Epithelial cell of esophagus (primary cell): Measurements from ENCODE around the gene MT1HL1.

Experiments used
- DNase-seq: peaks from one replicate; pipeline ENCODE4 v3.0.0; 2010; ENCODE audit warnings: low read depth
- H3K4me3 ChIP-seq: 2 replicates; pipeline ENCODE4 v1.5.1; 2011; ENCODE audit warnings: mild to moderate bottlenecking, low read length, control low read depth
- TF ChIP-seq, protein P1 (sequence below): IDR thresholded peaks from 2 replicates; pipeline ENCODE4 v1.5.1; 2011; ENCODE audit warnings: low read depth, mild to moderate bottlenecking, low read length, control low read depth, inconsistent platforms; ENCODE audit not compliant: insufficient read depth; ENCODE audit errors: missing control alignments

MT1HL1 gene

DNA sequence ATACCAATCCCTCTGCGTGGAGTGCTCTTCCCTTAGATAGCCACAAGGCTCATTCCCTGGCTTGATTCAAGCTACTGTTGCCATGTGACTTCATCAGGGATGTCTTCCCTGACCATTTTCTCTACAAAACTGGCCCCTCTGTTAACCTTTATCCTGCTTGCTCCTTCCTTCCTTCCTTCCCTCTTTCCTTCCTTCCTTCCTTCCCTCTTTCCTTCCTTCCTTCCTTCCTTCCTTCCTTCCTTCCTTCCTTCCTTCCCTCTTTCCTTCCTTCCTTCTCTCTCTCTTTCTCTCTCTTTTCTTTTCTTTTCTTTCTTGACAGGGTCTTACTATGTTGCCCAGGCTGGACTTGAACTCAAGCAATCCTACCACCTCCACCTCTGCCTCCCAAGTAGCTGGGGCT lies 31.5 kb upstream of the MT1HL1 start:
- DNase-seq = no peak
- no peak overlapping the region for H3K4me3 ChIP-seq
- TF ChIP-seq, protein P1, sequence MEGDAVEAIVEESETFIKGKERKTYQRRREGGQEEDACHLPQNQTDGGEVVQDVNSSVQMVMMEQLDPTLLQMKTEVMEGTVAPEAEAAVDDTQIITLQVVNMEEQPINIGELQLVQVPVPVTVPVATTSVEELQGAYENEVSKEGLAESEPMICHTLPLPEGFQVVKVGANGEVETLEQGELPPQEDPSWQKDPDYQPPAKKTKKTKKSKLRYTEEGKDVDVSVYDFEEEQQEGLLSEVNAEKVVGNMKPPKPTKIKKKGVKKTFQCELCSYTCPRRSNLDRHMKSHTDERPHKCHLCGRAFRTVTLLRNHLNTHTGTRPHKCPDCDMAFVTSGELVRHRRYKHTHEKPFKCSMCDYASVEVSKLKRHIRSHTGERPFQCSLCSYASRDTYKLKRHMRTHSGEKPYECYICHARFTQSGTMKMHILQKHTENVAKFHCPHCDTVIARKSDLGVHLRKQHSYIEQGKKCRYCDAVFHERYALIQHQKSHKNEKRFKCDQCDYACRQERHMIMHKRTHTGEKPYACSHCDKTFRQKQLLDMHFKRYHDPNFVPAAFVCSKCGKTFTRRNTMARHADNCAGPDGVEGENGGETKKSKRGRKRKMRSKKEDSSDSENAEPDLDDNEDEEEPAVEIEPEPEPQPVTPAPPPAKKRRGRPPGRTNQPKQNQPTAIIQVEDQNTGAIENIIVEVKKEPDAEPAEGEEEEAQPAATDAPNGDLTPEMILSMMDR = no peak

DNA sequence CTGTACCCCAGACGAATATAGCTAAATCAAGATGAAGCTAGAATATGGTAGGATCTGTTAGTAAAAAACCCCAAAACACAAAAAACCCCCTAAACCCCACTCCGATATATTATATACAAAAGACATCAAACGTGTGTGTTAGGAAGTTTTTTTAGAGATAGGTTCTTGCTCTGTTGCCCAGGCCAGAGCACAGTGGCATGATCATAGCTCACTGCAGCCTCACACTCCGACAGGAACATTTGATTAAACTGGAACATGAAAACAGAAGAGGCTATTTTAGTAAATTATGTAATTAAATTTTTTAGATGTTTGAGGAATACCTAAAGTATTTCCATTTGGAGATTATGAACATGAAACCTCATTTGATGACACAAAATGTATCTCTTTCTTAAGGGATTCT lies 29.6 kb upstream of the MT1HL1 start:
- TF ChIP-seq, protein P1 = no peak
- no peak for DNase-seq
- no peak overlapping the region for H3K4me3 ChIP-seq

DNA sequence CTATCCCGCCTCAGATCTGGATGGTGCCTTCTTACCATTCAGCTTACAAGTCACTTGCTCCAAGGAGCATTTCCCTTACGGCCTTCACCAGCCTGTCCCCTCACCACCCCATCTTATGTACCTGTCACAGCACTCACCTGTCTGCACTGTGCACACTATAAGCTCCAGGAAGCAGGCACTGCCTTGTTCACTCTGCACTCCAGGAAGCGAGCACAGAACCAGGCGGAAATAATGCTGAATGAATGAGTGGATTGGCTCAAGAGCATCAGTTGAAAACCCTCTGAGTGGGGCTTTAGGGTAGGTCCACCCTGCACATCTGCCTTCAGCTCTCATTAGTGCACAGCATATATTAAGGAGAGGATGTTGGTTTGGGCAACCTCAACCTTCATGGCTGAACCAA lies 28.8 kb upstream of the MT1HL1 start:
- no peak for DNase-seq
- TF ChIP-seq, protein P1 = no peak
- H3K4me3 ChIP-seq = no peak overlapping the region

DNA sequence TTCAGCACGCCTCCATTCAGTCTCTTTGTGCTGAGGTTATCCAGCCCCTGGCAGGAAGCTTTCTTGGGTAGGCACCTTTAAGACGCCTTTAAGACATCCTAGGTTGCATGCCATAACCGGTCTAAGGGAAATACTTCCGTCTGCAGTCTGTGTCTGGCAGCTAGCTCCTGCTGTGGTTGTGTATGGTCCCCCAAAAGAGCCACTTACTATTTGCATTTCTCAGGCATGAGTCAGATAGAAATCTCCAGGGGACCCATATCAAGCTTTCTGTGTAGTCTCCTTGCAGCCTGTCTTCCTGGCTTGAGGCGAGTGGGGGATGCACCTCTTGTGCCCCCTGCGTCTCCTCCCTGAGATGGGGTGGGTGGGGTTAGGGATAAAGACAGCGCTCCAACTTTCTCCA lies 27.8 kb upstream of the MT1HL1 start:
- H3K4me3 ChIP-seq = no peak overlapping the region
- TF ChIP-seq, protein P1 = no peak
- DNase-seq = no peak

DNA sequence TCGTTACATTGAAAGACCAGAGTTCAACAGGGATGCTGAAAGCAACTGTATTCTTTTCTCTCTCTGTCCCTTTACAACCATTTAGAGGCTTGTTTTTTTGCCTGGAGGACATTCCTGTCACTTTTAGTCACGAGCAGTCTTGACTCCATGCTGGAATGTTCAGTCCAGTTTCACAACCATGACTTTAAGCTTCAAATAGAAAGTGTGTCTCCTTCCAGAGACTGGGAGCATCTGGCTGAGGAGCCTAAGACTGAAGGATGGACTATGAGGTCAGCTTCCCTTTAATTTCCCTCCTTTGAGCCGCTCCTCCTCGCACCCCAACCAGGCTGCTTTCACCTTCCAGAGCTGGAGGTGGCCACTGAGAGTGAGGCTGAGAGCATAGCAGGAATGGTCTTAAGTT lies 27.2 kb upstream of the MT1HL1 start:
- no peak overlapping the region for H3K4me3 ChIP-seq
- no peak for DNase-seq
- TF ChIP-seq, protein P1 = no peak

DNA sequence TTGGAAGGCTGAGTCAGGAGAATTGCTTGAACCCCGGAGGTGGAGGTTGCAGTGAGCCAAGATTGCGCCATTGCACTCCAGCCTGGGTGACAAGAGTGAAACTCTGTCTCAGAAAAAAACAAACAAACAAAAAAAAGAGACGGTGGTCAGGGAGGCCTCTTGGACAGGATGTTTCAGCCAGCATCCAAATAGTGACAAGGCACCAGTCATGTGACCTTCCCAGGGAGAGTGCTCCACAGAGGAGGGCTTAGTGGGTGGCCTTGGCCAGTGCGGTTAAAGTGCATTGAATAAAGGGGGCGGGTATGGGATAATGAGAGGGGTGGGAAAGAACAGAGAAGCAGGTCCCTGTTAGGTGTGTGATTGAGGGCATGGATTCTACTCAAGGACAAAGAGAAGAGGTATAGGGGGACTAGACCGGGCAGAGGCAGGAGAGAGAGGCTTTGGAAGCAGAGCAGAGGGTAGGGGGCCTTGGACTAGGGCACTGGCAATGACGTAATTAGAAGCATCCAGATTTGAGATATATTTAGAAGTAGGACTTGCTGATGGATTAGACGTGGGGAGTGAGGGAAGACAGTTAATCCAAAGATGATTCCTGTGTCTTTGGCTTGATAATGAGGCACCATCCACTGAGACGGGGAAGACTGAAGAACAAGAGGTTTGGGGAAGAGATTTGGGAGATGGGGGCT lies 25.8 kb upstream of the MT1HL1 start:
- TF ChIP-seq, protein P1 = no peak
- DNase-seq = no peak
- H3K4me3 ChIP-seq = no peak overlapping the region

DNA sequence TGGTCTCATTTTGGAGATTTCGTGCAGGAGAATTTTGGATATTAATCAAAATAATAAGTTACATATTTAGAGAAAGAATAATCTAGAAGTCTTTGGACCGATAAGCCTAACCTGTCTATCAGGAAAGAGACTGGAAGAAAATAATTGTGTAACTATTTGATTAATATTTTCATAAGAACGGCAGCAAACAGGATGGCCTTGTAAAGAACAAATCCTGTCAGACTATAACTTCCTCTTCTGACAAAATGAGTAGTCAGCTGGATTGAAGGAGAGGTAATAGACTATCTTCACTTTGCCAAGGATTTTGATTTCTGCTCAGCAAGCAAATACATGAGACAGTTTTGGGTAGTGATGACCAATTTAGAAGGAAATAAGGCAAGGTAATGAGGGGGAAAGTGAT lies 25.0 kb upstream of the MT1HL1 start:
- TF ChIP-seq, protein P1 = no peak
- no peak overlapping the region for H3K4me3 ChIP-seq
- DNase-seq = no peak
